ENCODE data around the gene ZNF541. TPM values are rescaled to one million over a fixed set of nuclear protein-coding genes. Genes with fewer than 3 reads are reported as not detected.

ZNF541 gene
- total RNA-seq, 4 donors from 2014 or later: 0.90 to 1.2 TPM; not detected in 2

- intact Hi-C loops (cut with DNase I; ENCODE audit: low total_unique reads): no loop called here
- H3K27ac ChIP-seq: no peak overlapping the region
- H3K36me3 ChIP-seq: no peaks in the 10 kb centered on the region
- no peaks in the 10 kb centered on the region for H3K9me3 ChIP-seq
- no peak for TF ChIP-seq POLR2A (IDR thresholded peaks at IDR 0.05)
- TF ChIP-seq, protein P1, sequence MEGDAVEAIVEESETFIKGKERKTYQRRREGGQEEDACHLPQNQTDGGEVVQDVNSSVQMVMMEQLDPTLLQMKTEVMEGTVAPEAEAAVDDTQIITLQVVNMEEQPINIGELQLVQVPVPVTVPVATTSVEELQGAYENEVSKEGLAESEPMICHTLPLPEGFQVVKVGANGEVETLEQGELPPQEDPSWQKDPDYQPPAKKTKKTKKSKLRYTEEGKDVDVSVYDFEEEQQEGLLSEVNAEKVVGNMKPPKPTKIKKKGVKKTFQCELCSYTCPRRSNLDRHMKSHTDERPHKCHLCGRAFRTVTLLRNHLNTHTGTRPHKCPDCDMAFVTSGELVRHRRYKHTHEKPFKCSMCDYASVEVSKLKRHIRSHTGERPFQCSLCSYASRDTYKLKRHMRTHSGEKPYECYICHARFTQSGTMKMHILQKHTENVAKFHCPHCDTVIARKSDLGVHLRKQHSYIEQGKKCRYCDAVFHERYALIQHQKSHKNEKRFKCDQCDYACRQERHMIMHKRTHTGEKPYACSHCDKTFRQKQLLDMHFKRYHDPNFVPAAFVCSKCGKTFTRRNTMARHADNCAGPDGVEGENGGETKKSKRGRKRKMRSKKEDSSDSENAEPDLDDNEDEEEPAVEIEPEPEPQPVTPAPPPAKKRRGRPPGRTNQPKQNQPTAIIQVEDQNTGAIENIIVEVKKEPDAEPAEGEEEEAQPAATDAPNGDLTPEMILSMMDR (IDR thresholded peaks at IDR 0.05): no peak
- DNase-seq: no peak
- peaks cover 15 to 18% of the 10 kb centered on the region in 2 donors for H3K4me1 ChIP-seq
- no peaks in the 10 kb centered on the region for H3K27me3 ChIP-seq
- no peak overlapping the region for H3K4me3 ChIP-seq
Observed at GRCh38 chr19:47615230-47615629, 42.3 kb upstream of the ZNF541 start.

- intact Hi-C loops (cut with DNase I; ENCODE audit: low total_unique reads): no loop called here
- Histone ChIP-seq H3K4me3 (no peak overlapping the region), H3K27me3 (no peaks in the 10 kb centered on the region), H3K4me1 (peaks cover 15 to 18% of the 10 kb centered on the region in 2 donors), H3K27ac (no peak overlapping the region), H3K36me3 (no peaks in the 10 kb centered on the region), H3K9me3 (no peaks in the 10 kb centered on the region)
- no peak for TF ChIP-seq POLR2A (IDR thresholded peaks at IDR 0.05)
- TF ChIP-seq, protein P1 (IDR thresholded peaks at IDR 0.05): no peak
- no peak for DNase-seq
Observed at GRCh38 chr19:47614559-47614958, 41.6 kb upstream of the ZNF541 start.

DNA sequence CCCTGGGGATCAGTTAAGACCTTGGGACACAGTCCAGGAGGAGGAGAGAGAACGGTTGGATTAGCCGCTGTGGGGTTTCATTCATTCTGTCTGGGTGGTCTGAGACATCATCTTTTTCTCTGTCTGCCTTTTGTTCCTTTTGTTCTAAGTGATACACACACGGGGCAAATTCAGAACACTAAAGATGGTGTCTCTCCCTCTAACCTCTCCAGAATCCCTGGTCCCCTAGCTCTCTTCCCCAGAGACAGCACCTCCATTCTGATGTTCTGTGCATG, 41.0 kb upstream of the ZNF541 start:
- TF ChIP-seq POLR2A (IDR thresholded peaks at IDR 0.05): no peak
- TF ChIP-seq, protein P1 (IDR thresholded peaks at IDR 0.05): no peak
- no peaks in the 10 kb centered on the region for H3K27me3 ChIP-seq
- no peaks in the 10 kb centered on the region for H3K9me3 ChIP-seq
- intact Hi-C loops (cut with DNase I; ENCODE audit: low total_unique reads): no loop called here
- H3K4me1 ChIP-seq: peaks cover 15 to 18% of the 10 kb centered on the region in 2 donors
- no peaks in the 10 kb centered on the region for H3K36me3 ChIP-seq
- peak overlapping the region; percentile 70 to 72 for H3K27ac ChIP-seq
- DNase-seq: no peak
- H3K4me3 ChIP-seq: no peak overlapping the region

- TF ChIP-seq, protein P1 (IDR thresholded peaks at IDR 0.05): no peak
- no peak for TF ChIP-seq POLR2A (IDR thresholded peaks at IDR 0.05)
- Histone ChIP-seq H3K27ac (peak overlapping the region; percentile 70 to 72), H3K4me3 (no peak overlapping the region), H3K27me3 (no peaks in the 10 kb centered on the region), H3K9me3 (no peaks in the 10 kb centered on the region), H3K36me3 (no peaks in the 10 kb centered on the region), H3K4me1 (peaks cover 13 to 15% of the 10 kb centered on the region in 2 donors)
- DNase-seq: peak in 1 of 2 donors; percentile 43
- intact Hi-C loops (cut with DNase I; ENCODE audit: low total_unique reads): no loop called here
Observed at GRCh38 chr19:47613165-47614020, 40.4 kb upstream of the ZNF541 start.

GRCh38 chr19:47610902-47611301, 38.0 kb upstream of the ZNF541 start:
- H3K27ac ChIP-seq: peak overlapping the region; percentile 93 to 94
- no peak for TF ChIP-seq POLR2A (IDR thresholded peaks at IDR 0.05)
- TF ChIP-seq, protein P1 (IDR thresholded peaks at IDR 0.05): no peak
- H3K36me3 ChIP-seq: no peaks in the 10 kb centered on the region
- H3K4me3 ChIP-seq: peak overlapping the region; percentile 80 to 96
- intact Hi-C loops (cut with DNase I; ENCODE audit: low total_unique reads): no loop called here
- no peaks in the 10 kb centered on the region for H3K9me3 ChIP-seq
- DNase-seq: no peak
- H3K27me3 ChIP-seq: no peaks in the 10 kb centered on the region
- peaks cover 12 to 15% of the 10 kb centered on the region in 2 donors for H3K4me1 ChIP-seq

Data from uterus (tissue), 4 donors.